SK-N-SH treated with all-trans-retinoic acid at 6 μM for 48 hours (cell line): ENCODE results near the gene PP2D1.
"Not testable (repeated sequence)": the region's sequence is repeated elsewhere in the genome, so short reads cannot be mapped to it uniquely, and the experiment has no call there.

Experiments used
- ATAC-seq: fragments of 200-7000 bp; cut with Tn5 transposase; 3 replicates; pipeline ENCODE4 v1.9.1; 2020; ENCODE audit warnings: mild to moderate bottlenecking, moderate library complexity
- ARNTL ChIP-seq: fragments of 450-650 bp; formaldehyde crosslinking; IDR thresholded peaks from 2 replicates; pipeline ENCODE4 v1.5.0; 2020; ENCODE audit warnings: low read depth, mild to moderate bottlenecking, moderate library complexity, borderline replicate concordance
- ESRRG ChIP-seq: fragments of 250-450 bp; sonication (Bioruptor Pico); IDR thresholded peaks from 2 replicates; pipeline ENCODE4 v1.6.1; 2021; ENCODE audit warnings: mild to moderate bottlenecking
- GLIS3 ChIP-seq: fragments of 250-450 bp; sonication (Bioruptor Pico); IDR thresholded peaks from 2 replicates; pipeline ENCODE4 v1.5.0; 2020; ENCODE audit warnings: mild to moderate bottlenecking, moderate library complexity
- ISL1 ChIP-seq: fragments of 250-450 bp; sonication (Bioruptor Pico); IDR thresholded peaks from 2 replicates; pipeline ENCODE4 v2.1.2; 2022; ENCODE audit warnings: mild to moderate bottlenecking, moderate library complexity
- OSR1 ChIP-seq: fragments of 250-450 bp; sonication (Bioruptor Pico); IDR thresholded peaks from 2 replicates; pipeline ENCODE4 v1.8.0; 2022; ENCODE audit warnings: moderate library complexity, mild to moderate bottlenecking, inconsistent platforms
- PATZ1 ChIP-seq: fragments of 250-450 bp; sonication (Bioruptor Pico); IDR thresholded peaks from 2 replicates; pipeline ENCODE4 v1.8.0; 2020; ENCODE audit warnings: mild to moderate bottlenecking, moderate library complexity, borderline replicate concordance
- POU6F1 ChIP-seq: fragments of 250-450 bp; sonication (Bioruptor Pico); IDR thresholded peaks from 2 replicates; pipeline ENCODE4 v1.8.0; 2021; ENCODE audit warnings: low read depth, mild to moderate bottlenecking, moderate library complexity, borderline replicate concordance
- PPARA ChIP-seq: fragments of 250-450 bp; sonication (Bioruptor Pico); IDR thresholded peaks from 2 replicates; pipeline ENCODE4 v1.5.0; 2020; ENCODE audit warnings: mild to moderate bottlenecking, borderline replicate concordance
- RARB ChIP-seq: fragments of 250-450 bp; sonication (Bioruptor Pico); IDR thresholded peaks from 2 replicates; pipeline ENCODE4 v1.8.0; 2021; ENCODE audit warnings: mild to moderate bottlenecking, moderate library complexity
- SNAI2 ChIP-seq: fragments of 250-450 bp; sonication (Bioruptor Pico); IDR thresholded peaks from 2 replicates; pipeline ENCODE4 v1.5.0; 2020; ENCODE audit warnings: mild to moderate bottlenecking, moderate library complexity
- TCF4 ChIP-seq: fragments of 250-450 bp; sonication (Bioruptor Pico); IDR thresholded peaks from 2 replicates; pipeline ENCODE4 v1.8.0; 2021; ENCODE audit warnings: mild to moderate bottlenecking, moderate library complexity, borderline replicate concordance
- TOX ChIP-seq: fragments of 250-450 bp; sonication (Bioruptor Pico); IDR thresholded peaks from 2 replicates; pipeline ENCODE4 v1.8.0; 2021; ENCODE audit warnings: mild to moderate bottlenecking, moderate library complexity, borderline replicate concordance
- ZC3H10 ChIP-seq: fragments of 250-450 bp; sonication (Bioruptor Pico); IDR thresholded peaks from 2 replicates; pipeline ENCODE4 v1.5.1; 2021; ENCODE audit warnings: mild to moderate bottlenecking, moderate library complexity
- ZFP3 ChIP-seq: fragments of 250-450 bp; sonication (Bioruptor Pico); IDR thresholded peaks from 2 replicates; pipeline ENCODE4 v1.5.0; 2020; ENCODE audit warnings: mild to moderate bottlenecking, moderate library complexity
- ZFP30 ChIP-seq: fragments of 450-650 bp; formaldehyde crosslinking; IDR thresholded peaks from 2 replicates; pipeline ENCODE4 v1.5.0; 2022; ENCODE audit warnings: mild to moderate bottlenecking, moderate library complexity
- ZNF565 ChIP-seq: fragments of 450-650 bp; formaldehyde crosslinking; conservative IDR thresholded peaks from 2 replicates; pipeline ENCODE4 v1.5.0; 2020; ENCODE audit warnings: low read depth, mild to moderate bottlenecking, moderate library complexity
- ZNF70 ChIP-seq: fragments of 450-650 bp; formaldehyde crosslinking; IDR thresholded peaks from 2 replicates; pipeline ENCODE4 v1.5.0; 2020; ENCODE audit warnings: mild to moderate bottlenecking, moderate library complexity
- ZNF8 ChIP-seq: fragments of 450-650 bp; formaldehyde crosslinking; IDR thresholded peaks from 2 replicates; pipeline ENCODE4 v1.5.0; 2020; ENCODE audit warnings: mild to moderate bottlenecking, moderate library complexity
- TF ChIP-seq, protein P1 (sequence below): fragments of 250-450 bp; sonication (Bioruptor Pico); IDR thresholded peaks from 2 replicates; pipeline ENCODE4 v1.5.1; 2020; ENCODE audit warnings: low read depth, mild to moderate bottlenecking, moderate library complexity
- TF ChIP-seq, protein P2 (sequence below): fragments of 250-450 bp; sonication (Bioruptor Pico); IDR thresholded peaks from 2 replicates; pipeline ENCODE4 v1.5.0; 2020; ENCODE audit warnings: mild to moderate bottlenecking, moderate library complexity
- TF ChIP-seq, protein P3 (sequence below): fragments of 250-450 bp; sonication (Bioruptor Pico); IDR thresholded peaks from 2 replicates; pipeline ENCODE4 v1.5.1; 2021; ENCODE audit warnings: mild to moderate bottlenecking, moderate library complexity

Gene PP2D1

DNA sequence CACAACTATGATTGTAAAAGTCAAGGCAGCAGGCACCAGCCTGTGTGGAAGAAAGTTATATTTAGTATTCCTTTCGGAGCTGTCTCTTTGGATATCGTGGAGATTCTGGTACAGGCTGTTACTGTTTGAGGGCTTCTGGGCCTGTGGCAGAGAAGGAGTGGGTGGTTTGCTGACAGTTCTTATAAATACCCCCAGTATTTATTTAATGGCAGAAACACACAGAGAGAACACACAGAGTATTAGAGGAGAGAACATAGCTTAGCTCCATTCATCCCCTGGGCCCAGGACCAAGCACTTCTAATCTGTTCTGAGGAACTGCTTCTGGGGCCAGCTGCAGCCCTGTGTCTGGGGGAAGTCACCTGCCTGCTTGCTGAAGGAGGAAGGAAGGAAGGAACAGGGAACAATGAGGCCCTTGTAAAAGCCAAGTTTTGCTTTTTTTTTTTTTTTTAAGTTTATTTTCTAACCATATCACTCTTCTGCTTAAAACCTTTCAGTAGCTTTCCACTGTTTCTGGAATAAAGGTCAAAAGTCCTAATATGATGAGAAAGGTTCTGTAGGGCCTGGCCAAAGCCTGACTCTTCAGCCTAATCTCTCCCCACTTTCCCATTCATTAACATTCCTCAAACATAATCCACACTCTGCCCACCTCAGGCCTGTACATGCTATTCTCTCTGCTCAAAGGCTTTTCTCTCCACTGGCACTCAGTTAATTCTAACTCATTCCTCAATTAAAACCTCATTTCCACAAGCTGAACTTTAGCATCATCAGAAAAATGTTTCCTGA lies 11.8 kb upstream of the PP2D1 start:
- TF ChIP-seq, protein P1, sequence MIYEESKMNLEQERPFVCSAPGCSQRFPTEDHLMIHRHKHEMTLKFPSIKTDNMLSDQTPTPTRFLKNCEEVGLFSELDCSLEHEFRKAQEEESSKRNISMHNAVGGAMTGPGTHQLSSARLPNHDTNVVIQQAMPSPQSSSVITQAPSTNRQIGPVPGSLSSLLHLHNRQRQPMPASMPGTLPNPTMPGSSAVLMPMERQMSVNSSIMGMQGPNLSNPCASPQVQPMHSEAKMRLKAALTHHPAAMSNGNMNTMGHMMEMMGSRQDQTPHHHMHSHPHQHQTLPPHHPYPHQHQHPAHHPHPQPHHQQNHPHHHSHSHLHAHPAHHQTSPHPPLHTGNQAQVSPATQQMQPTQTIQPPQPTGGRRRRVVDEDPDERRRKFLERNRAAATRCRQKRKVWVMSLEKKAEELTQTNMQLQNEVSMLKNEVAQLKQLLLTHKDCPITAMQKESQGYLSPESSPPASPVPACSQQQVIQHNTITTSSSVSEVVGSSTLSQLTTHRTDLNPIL (CRISPR knock-in tag), result no peak
- no peak for TF ChIP-seq TOX (CRISPR knock-in tag)
- TF ChIP-seq, protein P2, sequence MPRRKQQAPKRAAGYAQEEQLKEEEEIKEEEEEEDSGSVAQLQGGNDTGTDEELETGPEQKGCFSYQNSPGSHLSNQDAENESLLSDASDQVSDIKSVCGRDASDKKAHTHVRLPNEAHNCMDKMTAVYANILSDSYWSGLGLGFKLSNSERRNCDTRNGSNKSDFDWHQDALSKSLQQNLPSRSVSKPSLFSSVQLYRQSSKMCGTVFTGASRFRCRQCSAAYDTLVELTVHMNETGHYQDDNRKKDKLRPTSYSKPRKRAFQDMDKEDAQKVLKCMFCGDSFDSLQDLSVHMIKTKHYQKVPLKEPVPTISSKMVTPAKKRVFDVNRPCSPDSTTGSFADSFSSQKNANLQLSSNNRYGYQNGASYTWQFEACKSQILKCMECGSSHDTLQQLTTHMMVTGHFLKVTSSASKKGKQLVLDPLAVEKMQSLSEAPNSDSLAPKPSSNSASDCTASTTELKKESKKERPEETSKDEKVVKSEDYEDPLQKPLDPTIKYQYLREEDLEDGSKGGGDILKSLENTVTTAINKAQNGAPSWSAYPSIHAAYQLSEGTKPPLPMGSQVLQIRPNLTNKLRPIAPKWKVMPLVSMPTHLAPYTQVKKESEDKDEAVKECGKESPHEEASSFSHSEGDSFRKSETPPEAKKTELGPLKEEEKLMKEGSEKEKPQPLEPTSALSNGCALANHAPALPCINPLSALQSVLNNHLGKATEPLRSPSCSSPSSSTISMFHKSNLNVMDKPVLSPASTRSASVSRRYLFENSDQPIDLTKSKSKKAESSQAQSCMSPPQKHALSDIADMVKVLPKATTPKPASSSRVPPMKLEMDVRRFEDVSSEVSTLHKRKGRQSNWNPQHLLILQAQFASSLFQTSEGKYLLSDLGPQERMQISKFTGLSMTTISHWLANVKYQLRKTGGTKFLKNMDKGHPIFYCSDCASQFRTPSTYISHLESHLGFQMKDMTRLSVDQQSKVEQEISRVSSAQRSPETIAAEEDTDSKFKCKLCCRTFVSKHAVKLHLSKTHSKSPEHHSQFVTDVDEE (CRISPR knock-in tag), result no peak
- no peak for TF ChIP-seq ZC3H10 (CRISPR knock-in tag)
- ATAC-seq, result no peak

DNA sequence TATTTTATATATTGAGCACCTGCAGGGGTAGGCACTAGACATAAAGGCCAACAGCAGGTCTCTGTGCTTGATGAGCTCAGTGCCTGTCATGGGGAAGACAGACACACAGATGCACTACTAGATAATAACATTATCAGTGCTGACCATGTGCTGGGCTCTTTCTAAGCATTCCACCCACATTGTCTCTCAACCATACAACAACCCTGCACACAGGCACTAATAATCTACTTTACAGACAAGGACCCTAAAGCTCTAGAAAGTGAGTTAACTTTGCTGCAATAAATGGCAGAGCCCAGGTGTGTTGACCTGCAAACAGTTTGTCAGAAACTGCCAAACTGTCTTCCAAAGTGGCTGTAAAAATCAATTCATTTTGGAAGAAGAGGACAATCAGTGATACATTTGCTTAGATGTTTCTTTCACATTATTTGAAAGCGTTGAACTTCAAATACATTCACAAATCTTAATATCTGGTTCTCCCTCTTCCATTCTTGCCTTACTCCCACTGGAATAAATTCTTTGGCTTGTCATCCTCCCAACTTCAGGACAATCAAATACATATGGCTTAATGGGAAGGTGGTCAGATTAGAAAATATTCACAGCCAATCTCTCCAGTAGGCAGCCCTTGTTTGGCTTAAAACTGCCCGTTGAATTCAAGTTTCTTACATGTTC lies 11.0 kb upstream of the PP2D1 start:
- TF ChIP-seq GLIS3 (CRISPR knock-in tag), result no peak
- TF ChIP-seq ZFP30 (CRISPR knock-in tag), result no peak
- no peak for TF ChIP-seq PPARA (CRISPR knock-in tag)
- TF ChIP-seq ESRRG (CRISPR knock-in tag), result no peak
- no peak for TF ChIP-seq OSR1
- no peak for TF ChIP-seq ZNF8 (CRISPR knock-in tag)
- no peak for TF ChIP-seq SNAI2 (CRISPR knock-in tag)
- no peak for TF ChIP-seq TCF4 (CRISPR knock-in tag)
- ATAC-seq, result no peak; the same call in 2 of the 3 replicates

- ATAC-seq, result not testable (repeated sequence)
These were observed 4.0 kb upstream of the PP2D1 start for GRCh38 chr3:20016076-20016475.

DNA sequence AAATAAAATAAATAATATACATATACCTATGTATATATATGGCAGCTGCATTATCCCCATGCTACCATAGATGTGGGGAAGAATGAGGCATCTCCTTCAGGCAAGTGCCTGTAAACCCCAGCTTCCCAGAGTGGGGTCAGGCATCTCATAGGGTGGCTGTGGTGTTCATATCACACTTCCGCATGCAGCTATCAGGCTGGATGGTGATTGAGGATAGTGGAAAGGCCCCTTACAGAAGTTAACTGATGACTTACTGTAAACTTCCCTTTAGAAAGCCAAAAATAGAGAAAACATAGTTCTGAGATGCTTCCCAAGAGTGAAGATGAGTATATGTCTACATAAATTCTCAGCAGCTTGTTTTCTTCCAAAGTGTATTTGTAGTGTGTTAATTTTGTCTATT lies 3.5 kb upstream of the PP2D1 start:
- no peak for ATAC-seq
- no peak for TF ChIP-seq ARNTL (CRISPR knock-in tag)
- TF ChIP-seq, protein P1 (CRISPR knock-in tag), result no peak
- no peak for TF ChIP-seq GLIS3 (CRISPR knock-in tag)
- no peak for TF ChIP-seq PATZ1 (CRISPR knock-in tag)
- TF ChIP-seq TCF4 (CRISPR knock-in tag), result no peak
- TF ChIP-seq PPARA (CRISPR knock-in tag), result no peak
- TF ChIP-seq ZNF70, result no peak
- TF ChIP-seq, protein P2 (CRISPR knock-in tag), result no peak
- no peak for TF ChIP-seq ISL1 (CRISPR knock-in tag)
- TF ChIP-seq, protein P3, sequence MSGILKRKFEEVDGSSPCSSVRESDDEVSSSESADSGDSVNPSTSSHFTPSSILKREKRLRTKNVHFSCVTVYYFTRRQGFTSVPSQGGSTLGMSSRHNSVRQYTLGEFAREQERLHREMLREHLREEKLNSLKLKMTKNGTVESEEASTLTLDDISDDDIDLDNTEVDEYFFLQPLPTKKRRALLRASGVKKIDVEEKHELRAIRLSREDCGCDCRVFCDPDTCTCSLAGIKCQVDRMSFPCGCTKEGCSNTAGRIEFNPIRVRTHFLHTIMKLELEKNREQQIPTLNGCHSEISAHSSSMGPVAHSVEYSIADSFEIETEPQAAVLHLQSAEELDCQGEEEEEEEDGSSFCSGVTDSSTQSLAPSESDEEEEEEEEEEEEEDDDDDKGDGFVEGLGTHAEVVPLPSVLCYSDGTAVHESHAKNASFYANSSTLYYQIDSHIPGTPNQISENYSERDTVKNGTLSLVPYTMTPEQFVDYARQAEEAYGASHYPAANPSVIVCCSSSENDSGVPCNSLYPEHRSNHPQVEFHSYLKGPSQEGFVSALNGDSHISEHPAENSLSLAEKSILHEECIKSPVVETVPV (CRISPR knock-in tag), result no peak
- no peak for TF ChIP-seq TOX (CRISPR knock-in tag)
- TF ChIP-seq ZNF8 (CRISPR knock-in tag), result no peak
- TF ChIP-seq POU6F1 (CRISPR knock-in tag), result no peak
- TF ChIP-seq ZNF565 (CRISPR knock-in tag), result no peak
- TF ChIP-seq SNAI2 (CRISPR knock-in tag), result no peak
- TF ChIP-seq ZFP3 (CRISPR knock-in tag), result no peak
- no peak for TF ChIP-seq RARB (CRISPR knock-in tag)
